Mucosa of rectum (tissue), 2 donors: ENCODE measurements around the gene ST3GAL3.
A peak's percentile ranks its signal among the peaks of the same experiment; 100 is the strongest.

ENCODE experiments used
- H3K27ac ChIP-seq, 2 donors: one replicate each; pipeline ENCODE4 v1.7.0; 2013; ENCODE audit warnings: inconsistent platforms in 2 of 2, low read depth in 2 of 2, low read length in 2 of 2
- H3K27me3 ChIP-seq, 2 donors: one replicate each; pipeline ENCODE4 v1.7.0; 2013; ENCODE audit warnings: low read length in 2 of 2; ENCODE audit not compliant: control insufficient read depth in 2 of 2, insufficient read depth in 2 of 2
- H3K36me3 ChIP-seq, 2 donors: one replicate each; pipeline ENCODE4 v1.7.0; 2013; ENCODE audit warnings: low read length in 2 of 2; ENCODE audit not compliant: control insufficient read depth in 2 of 2, insufficient read depth in 2 of 2
- H3K4me1 ChIP-seq, 2 donors: one replicate each; pipeline ENCODE4 v1.7.0; 2013; ENCODE audit warnings: low read length in 2 of 2, mild to moderate bottlenecking in 1 of 2; ENCODE audit not compliant: control insufficient read depth in 2 of 2, insufficient read depth in 2 of 2
- H3K4me3 ChIP-seq, 2 donors: one replicate each; pipeline ENCODE4 v1.7.0; 2013; ENCODE audit warnings: low read length in 2 of 2
- H3K9ac ChIP-seq, 2 donors: one replicate each; pipeline ENCODE4 v1.7.0; 2013; ENCODE audit warnings: low read length in 2 of 2, low read depth in 1 of 2, mild to moderate bottlenecking in 1 of 2
- H3K9me3 ChIP-seq, 2 donors: one replicate each; pipeline ENCODE4 v1.7.0; 2013; ENCODE audit warnings: low read length in 2 of 2; ENCODE audit not compliant: control insufficient read depth in 2 of 2
- donor health status: healthy.
- donor health status: Normal muscosa, but diverticular disease.

Gene ST3GAL3

DNA sequence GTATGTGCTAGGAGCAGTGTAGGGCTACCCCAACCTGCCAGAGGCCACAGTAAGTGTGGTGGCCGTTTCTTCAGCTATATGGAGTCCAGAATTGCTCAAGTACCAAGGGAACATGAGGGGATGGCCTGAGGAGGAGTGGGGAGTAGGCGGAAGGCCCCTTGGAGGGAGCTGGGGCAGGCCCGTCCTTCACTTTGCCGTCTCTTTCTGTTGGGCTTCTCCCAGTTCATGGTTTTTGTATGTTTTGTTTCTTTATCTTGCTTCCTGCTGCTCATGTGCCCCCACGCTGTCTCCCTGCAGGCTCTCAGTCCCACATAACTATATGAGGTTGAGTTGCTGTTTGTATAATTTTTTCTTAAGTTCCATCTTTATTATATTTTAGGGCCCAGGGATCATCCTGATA lies 256.6 kb downstream of the ST3GAL3 start:
- no peaks in the 10 kb centered on the region for H3K9me3 ChIP-seq
- no peak overlapping the region for H3K27ac ChIP-seq
- H3K4me3 ChIP-seq, result no peak overlapping the region
- no peak overlapping the region for H3K9ac ChIP-seq
- H3K4me1 ChIP-seq, result no peaks in the 10 kb centered on the region
- H3K27me3 ChIP-seq, result no peaks in the 10 kb centered on the region
- H3K36me3 ChIP-seq, result peaks cover 16 to 27% of the 10 kb centered on the region in 2 donors

DNA sequence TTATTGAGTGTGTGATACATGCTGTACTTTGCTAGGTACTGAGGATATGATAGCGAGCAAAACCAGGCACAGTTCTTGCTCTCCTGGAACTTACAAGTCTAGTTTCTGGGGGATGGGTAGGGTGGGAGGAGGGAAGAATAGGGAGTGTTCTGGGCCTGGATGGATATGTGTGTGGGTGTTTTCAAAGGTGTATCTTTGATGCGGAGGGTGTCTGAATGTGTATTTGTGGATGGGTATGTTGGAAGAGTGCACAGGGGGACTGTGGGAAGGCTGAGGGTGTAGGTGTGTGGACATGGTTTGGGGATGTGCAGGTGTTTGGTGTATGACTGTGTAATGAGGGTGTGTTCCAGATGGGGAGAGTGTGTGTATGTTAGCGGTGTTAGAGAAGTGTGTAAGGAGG lies 258.0 kb downstream of the ST3GAL3 start:
- Histone ChIP-seq H3K4me3 (no peak overlapping the region), H3K27ac (no peak overlapping the region), H3K4me1 (peaks cover 1 to 4% of the 10 kb centered on the region in 2 donors), H3K36me3 (peaks cover 9 to 22% of the 10 kb centered on the region in 2 donors), H3K9me3 (no peaks in the 10 kb centered on the region), H3K27me3 (no peaks in the 10 kb centered on the region), H3K9ac (no peak overlapping the region)

DNA sequence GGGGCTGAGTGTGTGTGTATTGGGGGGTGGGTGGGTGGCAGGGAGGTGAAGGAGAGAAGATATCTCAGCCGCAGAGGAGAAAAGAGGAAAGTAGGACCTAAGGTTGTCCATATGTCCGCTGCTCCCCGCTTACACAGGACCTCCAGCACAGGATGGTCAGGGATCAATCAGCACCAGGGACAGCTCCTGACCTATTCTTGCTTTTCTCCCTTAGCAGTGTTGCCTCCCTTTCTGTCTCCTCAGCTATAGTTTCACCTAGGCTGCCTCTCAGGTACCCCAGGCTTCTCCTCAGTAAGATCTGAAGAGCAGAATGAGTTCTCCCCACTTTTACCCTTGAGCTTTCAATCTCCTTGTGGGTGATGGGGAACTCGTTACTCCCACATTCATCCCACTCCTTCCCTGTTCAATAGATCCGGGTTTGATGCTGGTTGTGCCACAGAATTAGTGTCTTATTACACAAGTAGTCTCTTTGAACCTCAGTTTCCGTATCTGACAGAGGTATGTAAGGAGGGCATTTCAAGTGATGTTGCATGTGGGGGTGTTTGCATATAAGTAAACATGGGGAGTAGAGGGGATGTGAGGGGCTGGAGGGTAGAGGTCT lies 261.1 kb downstream of the ST3GAL3 start:
- peaks cover 11 to 20% of the 10 kb centered on the region in 2 donors for H3K36me3 ChIP-seq
- H3K27me3 ChIP-seq, result no peaks in the 10 kb centered on the region
- no peak overlapping the region for H3K9ac ChIP-seq
- no peak overlapping the region for H3K27ac ChIP-seq
- no peak overlapping the region for H3K4me3 ChIP-seq
- peaks cover 7 to 14% of the 10 kb centered on the region in 2 donors for H3K4me1 ChIP-seq
- no peaks in the 10 kb centered on the region for H3K9me3 ChIP-seq

DNA sequence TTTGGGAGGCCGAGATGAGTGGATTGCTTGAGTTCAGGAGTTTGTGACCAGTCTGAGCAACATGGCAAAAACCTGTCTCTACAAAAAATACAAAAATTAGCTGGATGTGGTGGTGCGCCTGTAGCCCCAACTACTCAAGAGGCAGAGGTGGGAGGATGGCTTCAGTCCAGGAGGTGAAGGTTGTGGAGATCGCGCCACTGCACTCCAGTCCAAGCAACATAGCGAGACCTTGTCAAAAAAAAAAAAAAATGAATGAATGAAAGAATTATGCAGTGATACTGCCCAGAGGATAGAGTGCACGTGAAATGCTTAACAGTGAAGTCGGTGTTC lies 262.0 kb downstream of the ST3GAL3 start:
- no peaks in the 10 kb centered on the region for H3K9me3 ChIP-seq
- H3K36me3 ChIP-seq, result peaks cover 11 to 16% of the 10 kb centered on the region in 2 donors
- peak overlapping the region in 1 of 2 donors; percentile 65 for H3K4me3 ChIP-seq
- H3K27ac ChIP-seq, result no peak overlapping the region
- peaks cover 13 to 22% of the 10 kb centered on the region in 2 donors for H3K4me1 ChIP-seq
- H3K9ac ChIP-seq, result no peak overlapping the region
- H3K27me3 ChIP-seq, result no peaks in the 10 kb centered on the region

DNA sequence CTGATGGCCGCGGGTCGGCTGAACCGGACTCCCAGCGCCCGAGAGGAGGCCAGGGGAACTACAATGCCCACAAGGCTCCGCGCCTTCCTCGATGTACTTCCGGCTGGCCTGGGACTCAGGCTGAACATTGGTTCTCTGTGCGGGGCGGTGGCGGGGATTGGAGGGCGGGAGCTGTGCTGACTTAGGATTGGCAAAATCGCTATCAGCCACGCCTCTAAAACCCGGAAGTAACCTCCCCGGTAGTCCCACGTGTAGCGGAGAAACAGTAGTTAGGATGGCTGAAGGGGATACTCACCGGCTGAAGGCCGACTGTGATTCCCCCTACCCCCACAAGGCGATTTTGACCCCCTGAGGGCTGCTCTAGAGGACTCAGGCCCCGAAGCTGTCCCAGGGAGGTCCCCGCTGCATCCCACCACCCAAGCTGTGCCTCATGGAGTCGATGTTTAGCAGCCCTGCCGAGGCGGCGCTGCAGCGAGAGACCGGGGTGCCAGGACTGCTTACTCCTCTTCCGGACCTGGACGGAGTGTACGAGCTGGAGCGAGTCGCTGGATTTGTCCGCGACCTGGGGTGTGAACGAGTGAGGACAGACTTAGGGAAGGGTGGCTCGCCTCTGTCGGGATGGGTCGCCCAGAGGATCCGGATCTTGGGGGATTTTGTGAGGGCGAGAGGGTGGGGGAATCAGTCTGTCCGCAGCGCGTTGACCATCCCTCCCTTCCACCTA lies 262.6 kb downstream of the ST3GAL3 start, which contains the start of gene DPH2:
DPH2 (plus strand) TSS at position 265 of the 721 bp plus-strand sequence; CDS start at position 431, 166 bp downstream.
- peak within 1 kb of the TSS; percentile 60 to 67 for H3K9ac ChIP-seq
- H3K27me3 ChIP-seq, result no peaks in the 10 kb centered on the region
- H3K36me3 ChIP-seq, result peaks cover 11 to 12% of the 10 kb centered on the region in 2 donors
- H3K4me1 ChIP-seq, result peaks cover 13 to 22% of the 10 kb centered on the region in 2 donors
- no peaks in the 10 kb centered on the region for H3K9me3 ChIP-seq
- peak within 1 kb of the TSS in 1 of 2 donors; percentile 38 for H3K27ac ChIP-seq
- peak within 1 kb of the TSS; percentile 91 to 97 for H3K4me3 ChIP-seq

DNA sequence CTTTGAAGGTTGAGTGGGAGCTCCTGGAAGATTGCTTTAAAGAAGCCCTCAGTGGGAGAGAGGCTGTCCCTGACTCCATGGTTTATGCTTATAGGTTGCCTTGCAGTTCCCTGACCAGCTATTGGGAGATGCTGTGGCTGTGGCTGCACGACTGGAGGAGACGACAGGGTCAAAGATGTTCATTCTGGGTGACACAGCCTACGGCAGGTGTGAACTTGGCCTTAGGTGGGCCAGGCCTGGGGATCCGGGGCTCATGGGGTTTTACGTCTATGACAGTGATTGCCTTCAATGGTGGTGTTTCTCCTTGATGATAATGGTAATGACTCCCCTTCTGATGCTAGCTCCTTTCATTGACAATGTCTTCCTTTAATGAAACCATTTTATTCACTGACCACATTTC lies 263.2 kb downstream of the ST3GAL3 start:
- Histone ChIP-seq H3K9ac (peak overlapping the region; percentile 60 to 67), H3K9me3 (no peaks in the 10 kb centered on the region), H3K4me1 (peaks cover 15 to 23% of the 10 kb centered on the region in 2 donors), H3K4me3 (peak overlapping the region; percentile 91 to 97), H3K36me3 (peaks cover 10 to 11% of the 10 kb centered on the region in 2 donors), H3K27ac (no peak overlapping the region), H3K27me3 (no peaks in the 10 kb centered on the region)

DNA sequence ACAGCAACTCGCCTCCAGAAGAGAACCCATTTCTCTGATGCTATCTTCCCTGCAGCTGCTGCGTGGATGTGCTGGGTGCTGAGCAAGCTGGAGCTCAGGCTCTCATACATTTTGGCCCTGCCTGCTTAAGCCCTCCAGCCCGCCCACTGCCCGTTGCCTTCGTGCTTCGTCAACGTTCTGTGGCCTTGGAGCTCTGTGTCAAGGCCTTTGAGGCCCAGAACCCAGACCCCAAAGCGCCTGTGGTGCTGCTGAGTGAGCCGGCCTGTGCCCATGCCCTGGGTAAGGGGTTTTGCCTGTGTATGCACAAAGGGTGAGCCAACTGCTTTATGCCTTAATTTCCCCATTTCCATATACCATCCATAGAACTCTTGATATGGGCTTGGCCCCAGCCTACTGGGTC lies 263.6 kb downstream of the ST3GAL3 start:
- Histone ChIP-seq H3K9ac (no peak overlapping the region), H3K9me3 (no peaks in the 10 kb centered on the region), H3K27ac (no peak overlapping the region), H3K27me3 (no peaks in the 10 kb centered on the region), H3K4me1 (peaks cover 19 to 27% of the 10 kb centered on the region in 2 donors), H3K36me3 (peaks cover 10 to 11% of the 10 kb centered on the region in 2 donors), H3K4me3 (peak overlapping the region in 1 of 2 donors; percentile 97)

DNA sequence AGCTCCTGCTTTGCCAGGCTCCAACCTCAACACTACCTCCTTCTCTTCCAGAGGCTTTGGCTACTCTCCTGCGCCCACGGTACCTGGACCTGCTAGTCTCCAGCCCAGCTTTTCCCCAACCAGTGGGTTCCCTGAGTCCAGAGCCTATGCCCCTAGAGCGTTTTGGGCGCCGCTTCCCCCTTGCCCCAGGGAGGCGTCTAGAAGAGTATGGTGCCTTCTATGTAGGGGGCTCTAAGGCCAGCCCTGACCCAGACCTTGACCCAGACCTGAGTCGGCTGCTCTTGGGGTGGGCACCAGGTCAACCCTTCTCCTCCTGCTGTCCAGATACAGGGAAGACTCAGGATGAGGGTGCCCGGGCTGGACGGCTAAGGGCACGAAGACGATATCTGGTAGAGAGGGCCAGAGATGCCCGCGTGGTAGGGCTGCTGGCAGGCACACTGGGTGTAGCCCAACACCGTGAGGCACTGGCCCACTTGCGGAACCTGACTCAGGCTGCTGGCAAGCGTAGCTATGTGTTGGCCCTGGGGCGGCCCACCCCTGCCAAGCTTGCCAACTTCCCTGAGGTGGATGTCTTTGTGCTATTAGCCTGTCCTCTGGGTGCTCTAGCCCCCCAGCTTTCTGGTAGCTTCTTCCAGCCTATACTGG lies 264.1 kb downstream of the ST3GAL3 start:
- Histone ChIP-seq H3K4me3 (no peak overlapping the region), H3K36me3 (peaks cover 12 to 13% of the 10 kb centered on the region in 2 donors), H3K9me3 (no peaks in the 10 kb centered on the region), H3K27me3 (no peaks in the 10 kb centered on the region), H3K27ac (no peak overlapping the region), H3K4me1 (peaks cover 24 to 33% of the 10 kb centered on the region in 2 donors), H3K9ac (no peak overlapping the region)

DNA sequence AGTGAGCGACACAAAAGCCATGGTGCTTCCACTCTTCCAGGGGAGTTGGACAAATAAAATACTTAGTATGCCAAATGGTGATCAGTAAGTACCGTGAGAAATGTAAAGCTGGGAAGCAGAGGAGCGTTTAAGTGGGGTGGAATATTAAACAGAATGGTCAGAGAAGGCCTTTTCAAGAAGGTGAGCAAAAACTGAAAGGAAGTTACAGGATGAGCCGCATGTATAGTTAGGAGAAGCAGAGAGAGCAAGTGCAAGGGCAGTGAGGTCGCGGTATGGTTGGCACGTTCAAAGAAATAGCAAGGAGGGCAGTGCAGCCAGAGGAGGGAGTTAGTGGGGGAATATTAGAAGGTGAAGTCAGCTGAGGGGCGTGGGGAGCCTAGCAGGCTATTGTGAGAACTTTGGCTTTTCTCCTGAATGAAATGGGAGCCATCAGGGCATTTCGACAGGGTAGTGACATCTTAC lies 266.7 kb downstream of the ST3GAL3 start:
- peak overlapping the region; percentile 89 to 92 for H3K4me3 ChIP-seq
- peaks cover 24 to 28% of the 10 kb centered on the region in 2 donors for H3K36me3 ChIP-seq
- H3K4me1 ChIP-seq, result peaks cover 46 to 53% of the 10 kb centered on the region in 2 donors
- peak overlapping the region; percentile 96 to 97 for H3K27ac ChIP-seq
- H3K27me3 ChIP-seq, result no peaks in the 10 kb centered on the region
- H3K9me3 ChIP-seq, result no peaks in the 10 kb centered on the region
- H3K9ac ChIP-seq, result peak overlapping the region; percentile 77 to 98
